Measurements from ENCODE around the gene SMIM3. TPM values are rescaled to one million over a fixed set of nuclear protein-coding genes. Genes with fewer than 3 reads are reported as not detected.

SMIM3 gene
- total and polyA plus RNA-seq, 2 experiments from 2014 or later = 6.2 to 7.6 TPM

DNA sequence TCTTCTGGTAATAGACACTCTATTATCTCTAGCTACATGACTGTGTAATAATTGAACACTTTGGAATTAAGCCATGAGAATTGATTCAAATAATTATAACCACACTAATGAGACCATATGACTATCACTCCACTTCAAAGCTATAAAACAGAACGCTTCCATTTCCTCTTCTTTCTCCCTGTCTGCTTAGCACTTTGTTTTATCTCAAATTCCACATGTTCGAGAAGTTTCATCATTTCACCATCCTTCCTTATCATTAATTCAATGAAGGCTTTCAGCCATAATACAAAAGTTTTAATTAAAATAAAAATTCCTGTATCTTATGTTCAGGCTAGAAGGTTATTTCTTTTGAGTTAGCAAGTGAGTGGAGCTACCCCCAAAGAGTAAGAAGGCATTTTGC lies 12.3 kb upstream of the SMIM3 start (continued):
- TF ChIP-seq, protein P1, sequence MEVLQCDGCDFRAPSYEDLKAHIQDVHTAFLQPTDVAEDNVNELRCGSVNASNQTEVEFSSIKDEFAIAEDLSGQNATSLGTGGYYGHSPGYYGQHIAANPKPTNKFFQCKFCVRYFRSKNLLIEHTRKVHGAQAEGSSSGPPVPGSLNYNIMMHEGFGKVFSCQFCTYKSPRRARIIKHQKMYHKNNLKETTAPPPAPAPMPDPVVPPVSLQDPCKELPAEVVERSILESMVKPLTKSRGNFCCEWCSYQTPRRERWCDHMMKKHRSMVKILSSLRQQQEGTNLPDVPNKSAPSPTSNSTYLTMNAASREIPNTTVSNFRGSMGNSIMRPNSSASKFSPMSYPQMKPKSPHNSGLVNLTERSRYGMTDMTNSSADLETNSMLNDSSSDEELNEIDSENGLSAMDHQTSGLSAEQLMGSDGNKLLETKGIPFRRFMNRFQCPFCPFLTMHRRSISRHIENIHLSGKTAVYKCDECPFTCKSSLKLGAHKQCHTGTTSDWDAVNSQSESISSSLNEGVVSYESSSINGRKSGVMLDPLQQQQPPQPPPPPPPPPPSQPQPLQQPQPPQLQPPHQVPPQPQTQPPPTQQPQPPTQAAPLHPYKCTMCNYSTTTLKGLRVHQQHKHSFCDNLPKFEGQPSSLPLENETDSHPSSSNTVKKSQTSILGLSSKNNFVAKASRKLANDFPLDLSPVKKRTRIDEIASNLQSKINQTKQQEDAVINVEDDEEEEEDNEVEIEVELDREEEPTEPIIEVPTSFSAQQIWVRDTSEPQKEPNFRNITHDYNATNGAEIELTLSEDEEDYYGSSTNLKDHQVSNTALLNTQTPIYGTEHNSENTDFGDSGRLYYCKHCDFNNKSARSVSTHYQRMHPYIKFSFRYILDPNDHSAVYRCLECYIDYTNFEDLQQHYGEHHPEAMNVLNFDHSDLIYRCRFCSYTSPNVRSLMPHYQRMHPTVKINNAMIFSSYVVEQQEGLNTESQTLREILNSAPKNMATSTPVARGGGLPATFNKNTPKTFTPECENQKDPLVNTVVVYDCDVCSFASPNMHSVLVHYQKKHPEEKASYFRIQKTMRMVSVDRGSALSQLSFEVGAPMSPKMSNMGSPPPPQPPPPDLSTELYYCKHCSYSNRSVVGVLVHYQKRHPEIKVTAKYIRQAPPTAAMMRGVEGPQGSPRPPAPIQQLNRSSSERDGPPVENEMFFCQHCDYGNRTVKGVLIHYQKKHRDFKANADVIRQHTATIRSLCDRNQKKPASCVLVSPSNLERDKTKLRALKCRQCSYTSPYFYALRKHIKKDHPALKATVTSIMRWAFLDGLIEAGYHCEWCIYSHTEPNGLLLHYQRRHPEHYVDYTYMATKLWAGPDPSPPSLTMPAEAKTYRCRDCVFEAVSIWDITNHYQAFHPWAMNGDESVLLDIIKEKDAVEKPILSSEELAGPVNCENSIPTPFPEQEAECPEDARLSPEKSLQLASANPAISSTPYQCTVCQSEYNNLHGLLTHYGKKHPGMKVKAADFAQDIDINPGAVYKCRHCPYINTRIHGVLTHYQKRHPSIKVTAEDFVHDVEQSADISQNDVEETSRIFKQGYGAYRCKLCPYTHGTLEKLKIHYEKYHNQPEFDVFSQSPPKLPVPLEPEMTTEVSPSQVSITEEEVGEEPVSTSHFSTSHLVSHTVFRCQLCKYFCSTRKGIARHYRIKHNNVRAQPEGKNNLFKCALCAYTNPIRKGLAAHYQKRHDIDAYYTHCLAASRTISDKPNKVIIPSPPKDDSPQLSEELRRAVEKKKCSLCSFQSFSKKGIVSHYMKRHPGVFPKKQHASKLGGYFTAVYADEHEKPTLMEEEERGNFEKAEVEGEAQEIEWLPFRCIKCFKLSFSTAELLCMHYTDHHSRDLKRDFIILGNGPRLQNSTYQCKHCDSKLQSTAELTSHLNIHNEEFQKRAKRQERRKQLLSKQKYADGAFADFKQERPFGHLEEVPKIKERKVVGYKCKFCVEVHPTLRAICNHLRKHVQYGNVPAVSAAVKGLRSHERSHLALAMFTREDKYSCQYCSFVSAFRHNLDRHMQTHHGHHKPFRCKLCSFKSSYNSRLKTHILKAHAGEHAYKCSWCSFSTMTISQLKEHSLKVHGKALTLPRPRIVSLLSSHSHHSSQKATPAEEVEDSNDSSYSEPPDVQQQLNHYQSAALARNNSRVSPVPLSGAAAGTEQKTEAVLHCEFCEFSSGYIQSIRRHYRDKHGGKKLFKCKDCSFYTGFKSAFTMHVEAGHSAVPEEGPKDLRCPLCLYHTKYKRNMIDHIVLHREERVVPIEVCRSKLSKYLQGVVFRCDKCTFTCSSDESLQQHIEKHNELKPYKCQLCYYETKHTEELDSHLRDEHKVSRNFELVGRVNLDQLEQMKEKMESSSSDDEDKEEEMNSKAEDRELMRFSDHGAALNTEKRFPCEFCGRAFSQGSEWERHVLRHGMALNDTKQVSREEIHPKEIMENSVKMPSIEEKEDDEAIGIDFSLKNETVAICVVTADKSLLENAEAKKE (CRISPR knock-in tag; IDR thresholded peaks at IDR 0.05) = no peak
- TF ChIP-seq EZH2phosphoT487 (IDR thresholded peaks at IDR 0.05; ENCODE audit: unreplicated experiment) (no peak), JUNB (IDR thresholded peaks at IDR 0.05; ENCODE audit: unreplicated experiment) (no peak)
- TF ChIP-seq, protein P2, sequence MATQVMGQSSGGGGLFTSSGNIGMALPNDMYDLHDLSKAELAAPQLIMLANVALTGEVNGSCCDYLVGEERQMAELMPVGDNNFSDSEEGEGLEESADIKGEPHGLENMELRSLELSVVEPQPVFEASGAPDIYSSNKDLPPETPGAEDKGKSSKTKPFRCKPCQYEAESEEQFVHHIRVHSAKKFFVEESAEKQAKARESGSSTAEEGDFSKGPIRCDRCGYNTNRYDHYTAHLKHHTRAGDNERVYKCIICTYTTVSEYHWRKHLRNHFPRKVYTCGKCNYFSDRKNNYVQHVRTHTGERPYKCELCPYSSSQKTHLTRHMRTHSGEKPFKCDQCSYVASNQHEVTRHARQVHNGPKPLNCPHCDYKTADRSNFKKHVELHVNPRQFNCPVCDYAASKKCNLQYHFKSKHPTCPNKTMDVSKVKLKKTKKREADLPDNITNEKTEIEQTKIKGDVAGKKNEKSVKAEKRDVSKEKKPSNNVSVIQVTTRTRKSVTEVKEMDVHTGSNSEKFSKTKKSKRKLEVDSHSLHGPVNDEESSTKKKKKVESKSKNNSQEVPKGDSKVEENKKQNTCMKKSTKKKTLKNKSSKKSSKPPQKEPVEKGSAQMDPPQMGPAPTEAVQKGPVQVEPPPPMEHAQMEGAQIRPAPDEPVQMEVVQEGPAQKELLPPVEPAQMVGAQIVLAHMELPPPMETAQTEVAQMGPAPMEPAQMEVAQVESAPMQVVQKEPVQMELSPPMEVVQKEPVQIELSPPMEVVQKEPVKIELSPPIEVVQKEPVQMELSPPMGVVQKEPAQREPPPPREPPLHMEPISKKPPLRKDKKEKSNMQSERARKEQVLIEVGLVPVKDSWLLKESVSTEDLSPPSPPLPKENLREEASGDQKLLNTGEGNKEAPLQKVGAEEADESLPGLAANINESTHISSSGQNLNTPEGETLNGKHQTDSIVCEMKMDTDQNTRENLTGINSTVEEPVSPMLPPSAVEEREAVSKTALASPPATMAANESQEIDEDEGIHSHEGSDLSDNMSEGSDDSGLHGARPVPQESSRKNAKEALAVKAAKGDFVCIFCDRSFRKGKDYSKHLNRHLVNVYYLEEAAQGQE (IDR thresholded peaks at IDR 0.05; ENCODE audit: unreplicated experiment) = no peak

DNA sequence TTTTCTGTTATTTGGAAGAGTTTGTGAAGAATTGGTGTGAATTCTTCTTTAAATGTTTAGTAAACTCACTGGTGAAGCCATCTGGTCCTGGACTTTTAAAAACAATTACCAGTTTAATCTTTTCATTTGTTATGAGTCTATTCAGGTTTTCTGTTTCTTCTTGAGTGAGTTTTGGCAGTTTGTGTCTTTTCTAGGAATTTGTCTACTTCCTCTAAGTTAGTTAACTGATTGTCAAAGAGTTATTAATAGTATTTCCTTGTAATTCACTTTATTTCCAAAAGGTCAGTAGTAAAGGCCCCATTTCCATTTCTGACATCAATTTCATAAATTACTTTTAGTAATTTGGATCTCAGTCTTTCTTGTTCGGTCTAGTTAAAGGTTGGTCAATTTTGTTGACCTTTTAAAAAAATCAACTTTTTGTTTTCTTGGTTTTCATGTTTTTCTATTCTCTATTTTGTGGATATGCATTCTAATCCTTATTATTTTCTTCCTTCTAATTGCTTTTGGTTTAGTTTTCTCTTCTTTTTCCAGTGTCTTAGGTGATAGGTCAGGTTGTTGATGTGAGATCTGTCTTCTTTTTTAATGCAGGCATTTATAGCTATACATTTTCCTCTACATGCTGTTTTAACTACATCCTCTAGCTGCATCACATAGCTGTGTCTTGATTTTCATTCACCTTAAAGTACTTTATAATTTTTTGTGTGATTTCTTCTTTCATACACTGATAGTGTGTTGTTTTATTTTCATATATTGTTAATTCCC lies 7.3 kb upstream of the SMIM3 start:
- no peaks in the 10 kb centered on the region for H3K9me3 Mint-ChIP-seq
- H3K36me3 ChIP-seq (ENCODE audit: insufficient read depth) = no peaks in the 10 kb centered on the region
- no peaks in the 10 kb centered on the region for H3F3A ChIP-seq (replicated peaks; ENCODE audit: low read depth)
- H3K4me3 ChIP-seq = no peak overlapping the region
- H3K79me2 ChIP-seq (replicated peaks; ENCODE audit: insufficient read depth) = no peaks in the 10 kb centered on the region
- H3K9me2 ChIP-seq (ENCODE audit: insufficient read depth) = no peaks in the 10 kb centered on the region
- H3K27ac Mint-ChIP-seq = no peak overlapping the region
- no peaks in the 10 kb centered on the region for H3K4me1 ChIP-seq (ENCODE audit: insufficient read depth)
- no peak overlapping the region for H3K4me2 ChIP-seq
- H2AFZ ChIP-seq = no peak overlapping the region
- no peak overlapping the region for H3K4me3 Mint-ChIP-seq
- ATAC-seq (no peak), DNase-seq (ENCODE audit: low spot score) (no peak)
- peaks cover 14% of the 10 kb centered on the region; the same call in 1 of the 2 replicates for H3K27me3 ChIP-seq (ENCODE audit: insufficient read depth)
- H4K20me1 ChIP-seq (replicated peaks; ENCODE audit: insufficient read depth) = no peaks in the 10 kb centered on the region
- H3K27me3 Mint-ChIP-seq (ENCODE audit: insufficient read depth, low read depth, poor library complexity) = peaks cover 3% of the 10 kb centered on the region
- H3K27ac ChIP-seq (ENCODE audit: low read depth) = no peak overlapping the region
- H3K4me1 Mint-ChIP-seq = no peaks in the 10 kb centered on the region
- H3K36me3 Mint-ChIP-seq (ENCODE audit: low read depth) = no peaks in the 10 kb centered on the region
- no peak for TF ChIP-seq ETS1 (IDR thresholded peaks at IDR 0.05)
- TF ChIP-seq, protein P3, sequence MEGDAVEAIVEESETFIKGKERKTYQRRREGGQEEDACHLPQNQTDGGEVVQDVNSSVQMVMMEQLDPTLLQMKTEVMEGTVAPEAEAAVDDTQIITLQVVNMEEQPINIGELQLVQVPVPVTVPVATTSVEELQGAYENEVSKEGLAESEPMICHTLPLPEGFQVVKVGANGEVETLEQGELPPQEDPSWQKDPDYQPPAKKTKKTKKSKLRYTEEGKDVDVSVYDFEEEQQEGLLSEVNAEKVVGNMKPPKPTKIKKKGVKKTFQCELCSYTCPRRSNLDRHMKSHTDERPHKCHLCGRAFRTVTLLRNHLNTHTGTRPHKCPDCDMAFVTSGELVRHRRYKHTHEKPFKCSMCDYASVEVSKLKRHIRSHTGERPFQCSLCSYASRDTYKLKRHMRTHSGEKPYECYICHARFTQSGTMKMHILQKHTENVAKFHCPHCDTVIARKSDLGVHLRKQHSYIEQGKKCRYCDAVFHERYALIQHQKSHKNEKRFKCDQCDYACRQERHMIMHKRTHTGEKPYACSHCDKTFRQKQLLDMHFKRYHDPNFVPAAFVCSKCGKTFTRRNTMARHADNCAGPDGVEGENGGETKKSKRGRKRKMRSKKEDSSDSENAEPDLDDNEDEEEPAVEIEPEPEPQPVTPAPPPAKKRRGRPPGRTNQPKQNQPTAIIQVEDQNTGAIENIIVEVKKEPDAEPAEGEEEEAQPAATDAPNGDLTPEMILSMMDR (conservative IDR thresholded peaks at IDR 0.05; ENCODE audit: low read depth in 2 of 2) = no peak
- TF ChIP-seq ZNF114 (CRISPR knock-in tag; IDR thresholded peaks at IDR 0.05) = no peak

Data from GM23338 (cell line).